ENCODE data around the gene KLF15.

The KLF15 gene

DNA sequence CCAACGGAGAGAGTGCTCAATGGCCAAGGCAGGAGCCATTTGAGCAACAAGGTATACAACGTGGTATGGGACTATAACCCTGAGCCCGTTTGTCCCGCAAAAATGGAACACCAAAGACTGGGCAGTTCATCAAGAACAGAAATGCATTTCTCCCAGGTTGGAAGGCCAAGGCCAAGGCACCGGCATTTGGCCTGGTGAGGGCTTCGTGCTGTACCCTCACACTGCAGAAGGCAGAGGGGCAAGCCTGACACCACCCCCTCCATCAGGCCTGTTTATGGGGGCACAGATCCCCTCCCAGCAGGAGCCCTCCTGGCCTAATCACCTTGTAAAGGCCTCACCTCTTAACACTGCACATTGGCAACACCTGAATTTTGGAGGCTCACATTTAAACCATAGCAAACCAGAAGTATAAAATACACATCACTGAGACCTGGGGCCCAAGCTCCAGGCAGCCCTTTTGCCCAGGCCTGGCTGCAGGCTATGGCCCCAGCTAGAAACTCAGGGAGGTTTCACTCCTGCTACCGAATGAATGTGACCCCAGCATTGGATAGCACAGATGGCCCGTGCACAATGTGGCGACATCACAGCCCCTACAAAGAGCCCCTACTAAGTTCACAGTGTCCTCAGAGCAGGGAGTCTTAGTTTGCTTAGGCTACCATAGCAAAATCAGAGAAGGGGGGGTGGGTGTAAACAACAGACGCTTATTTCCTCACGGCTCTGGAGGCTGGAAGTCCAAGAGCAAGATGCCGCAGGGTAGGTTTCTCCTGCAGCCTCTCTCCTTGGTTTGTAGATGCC lies 47.1 kb downstream of the KLF15 start:
- Histone ChIP-seq H3K27ac (ENCODE audit: low read depth, low read length, severe bottlenecking) (no peak overlapping the region), H3K9me3 (ENCODE audit: control insufficient read depth, low read length) (peaks cover 13% of the 10 kb centered on the region), H3K4me1 (ENCODE audit: control insufficient read depth, insufficient read depth, low read length, poor library complexity, severe bottlenecking) (no peaks in the 10 kb centered on the region), H3K36me3 (ENCODE audit: control insufficient read depth, insufficient read depth, low read length) (no peaks in the 10 kb centered on the region), H3K4me3 (ENCODE audit: extremely low read depth, insufficient read depth, low read length, poor library complexity, severe bottlenecking) (no peak overlapping the region)
- 94 to 98% methylated on average over 9 to 11 of the region's 12 CpGs for WGBS, 2 experiments (ENCODE audit: insufficient coverage in 2 of 2)

DNA sequence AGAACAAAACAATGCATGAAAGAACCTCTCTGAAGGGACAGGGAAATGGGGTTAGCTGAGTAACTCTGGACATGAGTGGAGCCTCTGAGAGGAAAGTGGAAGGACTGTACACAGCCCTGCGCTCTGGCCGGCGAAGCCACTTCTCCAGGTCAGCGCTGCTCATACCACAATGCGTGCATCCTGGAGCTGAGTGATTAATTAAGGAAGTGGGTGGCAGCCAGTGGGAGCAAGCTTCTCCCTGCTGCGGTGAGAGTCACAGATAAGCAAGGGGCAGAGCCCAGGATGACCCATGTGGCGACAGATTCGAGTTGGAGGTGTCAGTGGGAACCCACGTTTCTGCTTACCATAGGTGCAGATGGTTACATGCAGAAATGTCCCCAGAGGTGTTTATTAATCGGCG lies 48.0 kb downstream of the KLF15 start:
- H3K9me3 ChIP-seq (ENCODE audit: control insufficient read depth, low read length), result peaks cover 16% of the 10 kb centered on the region
- no peak overlapping the region for H3K4me3 ChIP-seq (ENCODE audit: extremely low read depth, insufficient read depth, low read length, poor library complexity, severe bottlenecking)
- WGBS, 2 experiments (ENCODE audit: insufficient coverage in 2 of 2), result 88 to 98% methylated on average over 10 to 11 of the region's 11 CpGs
- H3K36me3 ChIP-seq (ENCODE audit: control insufficient read depth, insufficient read depth, low read length), result no peaks in the 10 kb centered on the region
- H3K27ac ChIP-seq (ENCODE audit: low read depth, low read length, severe bottlenecking), result no peak overlapping the region
- no peaks in the 10 kb centered on the region for H3K4me1 ChIP-seq (ENCODE audit: control insufficient read depth, insufficient read depth, low read length, poor library complexity, severe bottlenecking)

DNA sequence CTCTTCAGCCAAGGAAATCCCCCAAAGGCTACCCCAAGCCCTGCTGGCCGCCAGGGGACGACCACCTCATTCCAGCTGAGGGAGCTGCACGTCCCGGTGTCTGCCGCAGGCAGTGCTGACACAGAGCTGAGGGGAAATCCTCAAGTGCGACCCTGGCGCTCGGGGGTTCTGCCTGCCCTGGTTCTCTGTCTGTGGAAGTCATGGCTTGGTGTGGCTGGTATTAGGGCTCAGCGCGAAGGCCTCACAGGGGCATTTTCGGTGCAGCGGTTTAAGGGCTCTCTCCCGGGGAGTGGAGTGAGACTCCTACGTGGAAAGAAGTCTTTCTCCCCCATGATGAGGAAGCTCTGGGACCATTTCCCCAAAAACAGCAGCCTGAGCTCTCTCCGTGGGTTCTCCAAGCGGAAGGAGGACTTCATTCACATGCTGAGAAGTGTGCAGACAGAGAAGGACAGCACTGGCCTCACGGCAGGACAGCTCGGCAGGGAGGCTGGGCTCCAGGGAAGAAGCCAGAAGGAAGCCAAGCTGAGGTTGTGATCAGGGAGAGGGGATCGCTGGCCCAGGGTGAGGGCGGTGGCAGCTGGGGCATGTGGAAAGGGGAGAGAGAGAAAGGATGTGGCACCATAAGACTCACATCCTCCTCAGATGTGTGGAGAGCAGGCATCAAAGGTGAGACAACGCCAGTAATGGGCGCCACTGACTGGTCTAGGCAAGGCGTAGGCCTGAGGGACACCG lies 48.6 kb downstream of the KLF15 start:
- 93 to 98% methylated on average over 12 to 19 of the region's 24 CpGs for WGBS, 2 experiments (ENCODE audit: insufficient coverage in 2 of 2)
- H3K4me1 ChIP-seq (ENCODE audit: control insufficient read depth, insufficient read depth, low read length, poor library complexity, severe bottlenecking), result no peaks in the 10 kb centered on the region
- no peak overlapping the region for H3K27ac ChIP-seq (ENCODE audit: low read depth, low read length, severe bottlenecking)
- peaks cover 17% of the 10 kb centered on the region for H3K9me3 ChIP-seq (ENCODE audit: control insufficient read depth, low read length)
- no peak overlapping the region for H3K4me3 ChIP-seq (ENCODE audit: extremely low read depth, insufficient read depth, low read length, poor library complexity, severe bottlenecking)
- H3K36me3 ChIP-seq (ENCODE audit: control insufficient read depth, insufficient read depth, low read length), result no peaks in the 10 kb centered on the region

DNA sequence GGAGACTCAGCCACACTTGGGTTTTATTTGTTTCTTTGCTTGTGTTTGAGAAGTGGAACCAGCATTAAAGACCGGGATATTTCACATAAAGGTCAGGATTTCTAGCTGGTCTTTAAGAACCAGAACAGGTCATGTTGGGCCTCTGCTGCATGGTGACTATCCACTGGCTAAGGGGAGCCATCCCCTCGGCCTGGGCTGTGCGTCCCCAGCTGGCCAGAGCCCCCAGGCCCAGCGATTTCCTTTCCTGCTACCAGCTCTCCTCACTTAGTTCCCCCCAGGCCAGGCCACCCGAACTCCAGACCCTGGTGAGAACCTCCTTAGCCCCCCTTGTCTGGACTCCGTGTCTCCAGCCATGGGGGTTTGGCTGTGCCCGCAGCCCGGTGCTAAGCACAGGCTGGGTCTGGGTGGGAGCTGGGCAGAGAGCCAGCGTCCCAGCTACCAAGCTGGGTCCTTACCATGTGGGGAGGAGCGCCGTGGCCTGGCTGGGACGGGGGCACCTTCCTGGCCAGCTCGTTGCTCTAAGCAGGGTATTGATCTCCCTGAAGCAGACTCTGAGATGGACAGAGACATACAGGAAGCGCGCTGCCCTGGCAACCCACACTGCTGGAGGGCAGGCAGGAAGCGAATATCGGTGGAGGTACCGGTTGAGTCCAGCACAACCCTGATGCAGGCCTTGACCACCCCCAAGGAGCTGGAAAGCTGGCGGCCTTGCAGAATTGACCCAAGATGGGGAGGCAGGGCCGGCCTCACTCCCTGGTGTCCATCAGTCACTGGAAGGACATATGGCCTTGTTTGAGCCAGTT lies 49.4 kb downstream of the KLF15 start:
- 93 to 95% methylated on average over 17 to 19 of the region's 20 CpGs for WGBS, 2 experiments (ENCODE audit: insufficient coverage in 2 of 2)
- Histone ChIP-seq H3K4me3 (ENCODE audit: extremely low read depth, insufficient read depth, low read length, poor library complexity, severe bottlenecking) (no peak overlapping the region), H3K9me3 (ENCODE audit: control insufficient read depth, low read length) (peaks cover 19% of the 10 kb centered on the region), H3K27ac (ENCODE audit: low read depth, low read length, severe bottlenecking) (no peak overlapping the region), H3K36me3 (ENCODE audit: control insufficient read depth, insufficient read depth, low read length) (no peaks in the 10 kb centered on the region), H3K4me1 (ENCODE audit: control insufficient read depth, insufficient read depth, low read length, poor library complexity, severe bottlenecking) (no peaks in the 10 kb centered on the region)

DNA sequence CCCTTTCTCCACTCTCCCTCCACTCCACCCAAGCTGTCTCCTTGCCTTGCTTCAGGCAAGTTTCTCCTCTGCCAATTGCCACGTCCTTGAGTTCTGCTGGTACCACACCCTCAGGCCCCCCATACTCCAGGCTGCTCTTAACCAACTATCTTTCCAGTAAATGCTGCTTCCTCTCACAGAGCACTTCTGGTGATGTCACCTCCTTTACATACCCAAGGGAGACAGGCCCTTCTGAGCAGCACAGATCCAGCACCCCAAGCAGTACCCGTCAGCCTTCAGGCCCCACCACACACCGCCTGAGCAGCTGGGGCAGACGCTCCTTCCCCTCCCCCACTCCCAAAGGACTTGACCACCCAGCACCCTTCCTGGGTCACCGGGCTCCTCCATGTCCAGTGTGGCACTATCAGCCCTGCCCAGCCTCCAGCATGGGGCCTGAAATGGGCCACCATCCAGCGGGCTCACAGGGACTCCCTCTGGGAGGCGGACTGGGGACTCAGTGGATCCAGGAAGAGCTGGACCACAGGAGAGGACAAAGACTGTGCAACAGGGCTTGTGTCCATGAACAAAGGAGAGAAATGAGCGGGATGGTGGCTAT lies 50.2 kb downstream of the KLF15 start:
- 93 to 94% methylated on average over 4 to 7 of the region's 8 CpGs for WGBS, 2 experiments (ENCODE audit: insufficient coverage in 2 of 2)
- H3K36me3 ChIP-seq (ENCODE audit: control insufficient read depth, insufficient read depth, low read length), result no peaks in the 10 kb centered on the region
- H3K9me3 ChIP-seq (ENCODE audit: control insufficient read depth, low read length), result peaks cover 19% of the 10 kb centered on the region
- H3K4me1 ChIP-seq (ENCODE audit: control insufficient read depth, insufficient read depth, low read length, poor library complexity, severe bottlenecking), result no peaks in the 10 kb centered on the region
- H3K4me3 ChIP-seq (ENCODE audit: extremely low read depth, insufficient read depth, low read length, poor library complexity, severe bottlenecking), result no peak overlapping the region
- H3K27ac ChIP-seq (ENCODE audit: low read depth, low read length, severe bottlenecking), result no peak overlapping the region

DNA sequence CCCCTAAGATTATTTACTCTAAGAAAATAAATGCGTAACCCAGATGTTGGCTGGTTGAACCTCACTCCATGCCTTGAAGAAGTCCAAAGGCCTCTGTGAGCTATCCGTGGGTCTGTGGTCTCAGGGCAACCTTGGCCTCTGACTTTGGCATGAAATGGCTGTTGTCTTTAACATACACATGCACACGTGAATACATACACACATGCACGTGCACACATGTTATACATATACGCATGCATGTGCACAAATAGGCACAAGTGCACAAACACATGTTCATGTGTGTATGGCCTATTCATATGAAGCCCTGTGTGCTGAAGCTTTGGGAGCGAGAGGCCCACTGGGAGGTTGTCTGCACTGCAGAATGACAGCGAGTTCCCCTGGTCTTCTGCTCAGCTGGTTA lies 50.8 kb downstream of the KLF15 start:
- peaks cover 19% of the 10 kb centered on the region for H3K9me3 ChIP-seq (ENCODE audit: control insufficient read depth, low read length)
- 87 to 96% methylated on average over 6 to 7 of the region's 7 CpGs for WGBS, 2 experiments (ENCODE audit: insufficient coverage in 2 of 2)
- no peak overlapping the region for H3K27ac ChIP-seq (ENCODE audit: low read depth, low read length, severe bottlenecking)
- no peak overlapping the region for H3K4me3 ChIP-seq (ENCODE audit: extremely low read depth, insufficient read depth, low read length, poor library complexity, severe bottlenecking)
- H3K36me3 ChIP-seq (ENCODE audit: control insufficient read depth, insufficient read depth, low read length), result no peaks in the 10 kb centered on the region
- no peaks in the 10 kb centered on the region for H3K4me1 ChIP-seq (ENCODE audit: control insufficient read depth, insufficient read depth, low read length, poor library complexity, severe bottlenecking)

DNA sequence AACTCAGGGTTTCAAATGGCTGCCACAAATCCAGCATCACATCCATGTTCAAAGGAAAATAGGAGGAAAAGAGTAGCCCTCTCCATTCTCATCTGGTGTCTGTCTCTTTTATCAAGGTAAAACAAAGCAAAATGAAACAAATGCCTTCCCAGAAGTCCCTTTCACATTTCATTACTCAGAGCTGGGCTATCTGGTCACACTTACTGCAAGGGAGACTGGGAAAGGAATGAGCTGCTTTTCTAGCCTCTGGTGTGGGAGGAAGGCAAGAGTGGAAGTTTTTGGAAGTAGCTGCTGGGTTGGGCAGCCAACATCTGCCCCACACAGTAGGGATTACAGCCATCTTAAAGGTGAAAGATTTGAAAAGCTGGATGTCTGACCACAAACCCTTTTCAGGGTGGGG lies 51.8 kb downstream of the KLF15 start:
- no peak overlapping the region for H3K4me3 ChIP-seq (ENCODE audit: extremely low read depth, insufficient read depth, low read length, poor library complexity, severe bottlenecking)
- H3K27ac ChIP-seq (ENCODE audit: low read depth, low read length, severe bottlenecking), result no peak overlapping the region
- no peaks in the 10 kb centered on the region for H3K36me3 ChIP-seq (ENCODE audit: control insufficient read depth, insufficient read depth, low read length)
- peaks cover 16% of the 10 kb centered on the region for H3K9me3 ChIP-seq (ENCODE audit: control insufficient read depth, low read length)
- no peaks in the 10 kb centered on the region for H3K4me1 ChIP-seq (ENCODE audit: control insufficient read depth, insufficient read depth, low read length, poor library complexity, severe bottlenecking)

DNA sequence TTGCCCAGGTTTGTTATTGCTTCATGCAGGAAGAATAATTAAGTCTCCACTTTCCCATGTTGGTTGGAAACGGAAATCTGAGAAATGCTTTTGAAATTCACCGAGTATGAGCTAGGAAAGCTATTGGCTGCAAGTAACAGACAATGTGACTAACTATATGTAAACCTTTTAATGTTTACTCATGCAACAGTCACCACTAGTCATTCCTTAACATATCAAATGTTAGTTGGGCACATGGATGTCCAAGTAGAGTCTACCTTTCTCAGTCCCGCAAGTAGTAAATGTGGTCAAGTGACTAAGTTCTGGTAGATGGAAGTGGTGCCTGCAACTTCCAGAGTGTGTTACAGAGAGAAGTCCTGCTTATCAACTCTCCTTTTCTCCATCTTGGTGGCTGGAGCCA lies 52.5 kb downstream of the KLF15 start:
- Histone ChIP-seq H3K9me3 (ENCODE audit: control insufficient read depth, low read length) (peaks cover 8% of the 10 kb centered on the region), H3K4me1 (ENCODE audit: control insufficient read depth, insufficient read depth, low read length, poor library complexity, severe bottlenecking) (no peaks in the 10 kb centered on the region)
- WGBS, 2 experiments (ENCODE audit: insufficient coverage in 2 of 2), result 83% methylated on average over 1 of the region's 3 CpGs; no CpG with 5 or more reads in 1 of the 2 experiments

DNA sequence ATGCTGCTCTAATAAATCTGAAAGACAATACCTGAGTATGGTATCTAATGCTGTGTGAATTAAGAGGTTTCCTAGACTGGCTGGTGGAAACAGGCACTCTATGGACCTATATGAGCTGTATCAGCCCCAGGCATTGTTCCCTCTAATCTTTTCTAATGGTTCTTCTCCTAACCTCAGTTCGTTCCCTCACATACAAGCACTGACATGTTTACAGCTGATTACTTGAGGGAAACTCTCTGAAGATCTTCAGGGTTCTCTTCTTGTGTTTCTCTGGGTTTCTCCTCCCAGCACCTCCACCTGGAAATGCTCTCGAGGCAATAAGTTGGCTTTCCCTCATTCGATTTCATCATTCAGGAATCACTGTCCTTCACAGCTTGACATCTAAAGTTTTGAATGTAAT lies 52.9 kb downstream of the KLF15 start:
- Histone ChIP-seq H3K27ac (ENCODE audit: low read depth, low read length, severe bottlenecking) (no peak overlapping the region), H3K9me3 (ENCODE audit: control insufficient read depth, low read length) (peaks cover 6% of the 10 kb centered on the region), H3K4me1 (ENCODE audit: control insufficient read depth, insufficient read depth, low read length, poor library complexity, severe bottlenecking) (no peaks in the 10 kb centered on the region), H3K4me3 (ENCODE audit: extremely low read depth, insufficient read depth, low read length, poor library complexity, severe bottlenecking) (no peak overlapping the region), H3K36me3 (ENCODE audit: control insufficient read depth, insufficient read depth, low read length) (no peaks in the 10 kb centered on the region)
- WGBS, 2 experiments (ENCODE audit: insufficient coverage in 2 of 2), result 80 to 100% methylated on average over 1 of the region's 3 CpGs

More for the DNA sequence above, 52.5 kb downstream of the KLF15 start:
- Histone ChIP-seq H3K36me3 (ENCODE audit: control insufficient read depth, insufficient read depth, low read length) (no peaks in the 10 kb centered on the region), H3K4me3 (ENCODE audit: extremely low read depth, insufficient read depth, low read length, poor library complexity, severe bottlenecking) (no peak overlapping the region), H3K27ac (ENCODE audit: low read depth, low read length, severe bottlenecking) (no peak overlapping the region)

DNA sequence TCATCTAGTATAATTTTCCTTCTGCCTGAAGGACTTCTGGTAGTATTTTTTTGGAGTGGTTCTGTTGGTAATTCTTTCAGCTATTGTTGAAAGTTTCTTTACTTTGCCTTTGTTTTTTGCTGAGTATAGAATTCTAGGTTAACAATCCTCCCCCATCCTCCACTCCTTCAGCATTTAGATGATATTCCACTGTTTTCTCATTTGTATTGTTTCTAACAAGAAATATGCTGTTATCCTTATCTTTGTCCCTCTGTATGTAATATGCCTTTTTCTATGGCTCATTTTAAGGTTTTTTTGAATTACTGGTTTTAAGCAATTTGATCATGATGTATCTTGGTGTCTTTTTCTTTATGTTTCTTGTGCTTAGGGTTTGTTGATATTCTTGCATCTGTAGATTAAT lies 53.9 kb downstream of the KLF15 start:
- Histone ChIP-seq H3K9me3 (ENCODE audit: control insufficient read depth, low read length) (peaks cover 6% of the 10 kb centered on the region), H3K27ac (ENCODE audit: low read depth, low read length, severe bottlenecking) (no peak overlapping the region), H3K4me1 (ENCODE audit: control insufficient read depth, insufficient read depth, low read length, poor library complexity, severe bottlenecking) (no peaks in the 10 kb centered on the region), H3K36me3 (ENCODE audit: control insufficient read depth, insufficient read depth, low read length) (no peaks in the 10 kb centered on the region), H3K4me3 (ENCODE audit: extremely low read depth, insufficient read depth, low read length, poor library complexity, severe bottlenecking) (no peak overlapping the region)
